Gastroesophageal sphincter (tissue), 4 donors: ENCODE measurements around the gene SDHB. TPM values are rescaled to one million over a fixed set of nuclear protein-coding genes. Genes with fewer than 3 reads are reported as not detected.

Experiments
- ATAC-seq: fragments of 150-250 bp; one replicate; pipeline ENCODE4 v1.9.1; 2016; ENCODE audit warnings: mild to moderate bottlenecking, moderate library complexity
- H3K27ac ChIP-seq, 4 donors: fragments of 200-600 bp; sonication (generic) in 3 of 4; 1 replicate in 3 of 4; 2 replicates in 1 of 4; pipeline ENCODE4 v1.5.1; 2016 to 2019
- H3K27me3 ChIP-seq: fragments of 200-600 bp; sonication (generic); one replicate; pipeline ENCODE4 v1.5.1; 2019
- H3K36me3 ChIP-seq, 2 donors: fragments of 200-600 bp; sonication (generic); one replicate each; pipeline ENCODE4 v1.5.1; 2019; ENCODE audit warnings: control low read depth in 1 of 2
- H3K4me1 ChIP-seq, 3 donors: fragments of 200-600 bp; sonication (generic); 1 replicate in 2 of 3; 2 replicates in 1 of 3; pipeline ENCODE4 v1.5.1; 2016 to 2019; ENCODE audit warnings: control low read depth in 2 of 3
- H3K4me3 ChIP-seq, 2 donors: fragments of 200-600 bp; sonication (generic); one replicate each; pipeline ENCODE4 v1.5.1; 2019; ENCODE audit warnings: mild to moderate bottlenecking in 1 of 2, moderate library complexity in 1 of 2
- H3K9me3 ChIP-seq, 3 donors: fragments of 200-600 bp; sonication (generic); one replicate each; pipeline ENCODE4 v1.5.1; 2017 to 2019; ENCODE audit warnings: control low read depth in 2 of 3
- CTCF ChIP-seq, 4 experiments: fragments of 200-600 bp in 2 of 4; fragments of 450-650 bp in 2 of 4; sonication (generic) in 1 of 4; IDR thresholded peaks; one replicate each; pipeline ENCODE4 v1.5.1; 2017 to 2019; ENCODE audit warnings: antibody characterized with exemption in 4 of 4, mild to moderate bottlenecking in 2 of 4, moderate library complexity in 2 of 4
- EP300 ChIP-seq: sonication (generic); formaldehyde crosslinking; IDR thresholded peaks from one replicate; pipeline ENCODE4 v1.6.1; 2017; ENCODE audit warnings: antibody characterized with exemption, mild to moderate bottlenecking
- POLR2A ChIP-seq, 2 donors: fragments of 450-650 bp; IDR thresholded peaks; one replicate each; pipeline ENCODE4 v1.6.1; 2017; ENCODE audit warnings: antibody characterized with exemption in 2 of 2, mild to moderate bottlenecking in 2 of 2, moderate library complexity in 1 of 2
- POLR2AphosphoS5 ChIP-seq: sonication (generic); formaldehyde crosslinking; IDR thresholded peaks from one replicate; pipeline ENCODE4 v1.6.1; 2017; ENCODE audit warnings: antibody characterized with exemption
- WGBS, 2 donors: methylation state at CpG; one replicate each; pipeline ENCODE4 v1.1.5; 2018; ENCODE audit warnings: low coverage in 1 of 2; 5-methylcytosine and 5-hydroxymethylcytosine counted together
- total RNA-seq, 4 donors: library from RNA; depleted of rRNA; stranded (reverse); fragments of >200 nt; gene quantifications; one replicate each; pipeline ENCODE4 v1.1.0, GENCODE V29; 2016

SDHB gene
- total RNA-seq, 4 donors from 2014 or later = 103 to 118 (median 116) TPM

- Histone ChIP-seq H3K36me3 (no peaks in the 10 kb centered on the region), H3K27ac (no peak overlapping the region), H3K27me3 (no peaks in the 10 kb centered on the region), H3K4me3 (no peak overlapping the region), H3K4me1 (no peaks in the 10 kb centered on the region), H3K9me3 (no peaks in the 10 kb centered on the region)
- TF ChIP-seq CTCF (IDR thresholded peaks at IDR 0.05) = no peak
- TF ChIP-seq POLR2AphosphoS5 = no peak
- no peak for TF ChIP-seq POLR2A (IDR thresholded peaks at IDR 0.05)
- no peak for TF ChIP-seq EP300
- WGBS, 2 donors = 78% methylated on average over 9 to 10 of the region's 10 CpGs
- no peak for ATAC-seq
Measured at GRCh38 chr1:17084787-17085186, 31.0 kb upstream of the SDHB start.

GRCh38 chr1:17082761-17083160, 28.9 kb upstream of the SDHB start:
- Histone ChIP-seq H3K4me3 (no peak overlapping the region), H3K27ac (no peak overlapping the region), H3K36me3 (no peaks in the 10 kb centered on the region), H3K4me1 (no peaks in the 10 kb centered on the region), H3K9me3 (no peaks in the 10 kb centered on the region), H3K27me3 (no peaks in the 10 kb centered on the region)
- no peak for TF ChIP-seq CTCF (IDR thresholded peaks at IDR 0.05)
- TF ChIP-seq POLR2A (IDR thresholded peaks at IDR 0.05) = no peak
- TF ChIP-seq POLR2AphosphoS5 = no peak
- no peak for TF ChIP-seq EP300
- WGBS, 2 donors = 86 to 100% methylated on average over 3 of the region's 3 CpGs
- no peak for ATAC-seq

DNA sequence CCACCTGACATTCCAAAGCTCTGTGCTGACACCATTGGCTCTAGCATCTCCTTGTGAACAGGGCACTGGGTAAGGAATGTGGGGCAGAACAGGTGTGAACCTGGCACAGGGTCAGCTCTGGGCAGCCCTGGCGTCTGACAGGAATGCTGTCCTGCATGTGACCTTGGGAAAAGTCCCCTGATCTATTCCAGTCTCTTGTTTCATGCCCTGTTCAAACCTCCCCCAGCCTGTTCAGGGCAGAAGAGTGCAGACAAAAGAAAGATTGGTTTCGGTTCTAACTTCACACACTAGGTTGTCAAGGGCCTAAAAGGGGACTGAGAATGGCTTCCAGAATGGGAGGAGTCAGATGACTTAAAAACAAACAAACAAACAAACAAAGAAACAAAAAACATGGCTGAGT, 27.6 kb upstream of the SDHB start:
- no peaks in the 10 kb centered on the region for H3K27me3 ChIP-seq
- no peak overlapping the region for H3K4me3 ChIP-seq
- ATAC-seq = no peak
- H3K9me3 ChIP-seq = no peaks in the 10 kb centered on the region
- no peaks in the 10 kb centered on the region for H3K4me1 ChIP-seq
- H3K36me3 ChIP-seq = no peaks in the 10 kb centered on the region
- 69% methylated on average over 2 of the region's 2 CpGs; no CpG with 5 or more reads in 1 of the 2 donors for WGBS, 2 donors
- no peak overlapping the region for H3K27ac ChIP-seq
- TF ChIP-seq EP300 (no peak), CTCF (IDR thresholded peaks at IDR 0.05) (no peak), POLR2A (IDR thresholded peaks at IDR 0.05) (no peak), POLR2AphosphoS5 (no peak)

DNA sequence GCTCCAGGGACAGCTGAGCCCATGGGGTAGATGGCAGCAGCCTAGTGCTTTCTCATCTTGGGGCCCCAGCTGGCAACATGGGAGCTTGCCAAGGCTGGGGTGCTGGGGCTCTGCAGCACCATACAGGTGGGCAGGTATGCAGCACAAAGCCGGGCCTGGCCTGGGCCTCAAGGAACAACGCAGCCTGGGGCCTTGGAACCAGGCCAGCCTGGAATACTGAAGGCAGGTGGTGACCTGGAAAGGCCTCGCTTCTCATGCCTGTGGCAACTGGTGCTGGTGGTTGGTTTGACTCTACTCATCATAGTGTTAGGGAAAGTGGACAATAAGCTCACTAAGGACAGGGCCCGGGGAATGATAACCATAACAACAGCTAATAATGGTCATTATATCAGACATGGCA, 27.0 kb upstream of the SDHB start:
- no peak for ATAC-seq
- Histone ChIP-seq H3K27me3 (no peaks in the 10 kb centered on the region), H3K4me1 (no peaks in the 10 kb centered on the region), H3K36me3 (no peaks in the 10 kb centered on the region), H3K9me3 (no peaks in the 10 kb centered on the region), H3K27ac (no peak overlapping the region), H3K4me3 (no peak overlapping the region)
- no peak for TF ChIP-seq EP300
- no peak for TF ChIP-seq POLR2A (IDR thresholded peaks at IDR 0.05)
- no peak for TF ChIP-seq CTCF (IDR thresholded peaks at IDR 0.05)
- no peak for TF ChIP-seq POLR2AphosphoS5
- WGBS, 2 donors = 100% methylated on average over 1 of the region's 4 CpGs; no CpG with 5 or more reads in 1 of the 2 donors

- Histone ChIP-seq H3K4me1 (no peaks in the 10 kb centered on the region), H3K36me3 (no peaks in the 10 kb centered on the region), H3K9me3 (no peaks in the 10 kb centered on the region), H3K27me3 (no peaks in the 10 kb centered on the region), H3K27ac (no peak overlapping the region), H3K4me3 (no peak overlapping the region)
- no peak for ATAC-seq
- 72 to 83% methylated on average over 2 of the region's 8 CpGs for WGBS, 2 donors
- TF ChIP-seq EP300 (no peak), CTCF (IDR thresholded peaks at IDR 0.05) (no peak), POLR2A (IDR thresholded peaks at IDR 0.05) (no peak), POLR2AphosphoS5 (no peak)
Measured at GRCh38 chr1:17080085-17080759, 26.4 kb upstream of the SDHB start.
